ENCODE results near the gene EYS.

Gene EYS

GRCh38 chr6:64288351-64288750 lies 1418.7 kb downstream of the EYS start:
- no peaks in the 10 kb centered on the region for H3K27me3 Mint-ChIP-seq (ENCODE audit: low read depth, poor library complexity)
- H3K4me3 Mint-ChIP-seq: no peak overlapping the region
- TF ChIP-seq CTCF (IDR thresholded peaks at IDR 0.05): no peak
- no peaks in the 10 kb centered on the region for H3K36me3 Mint-ChIP-seq (ENCODE audit: low read depth)
- H3K4me1 Mint-ChIP-seq: no peaks in the 10 kb centered on the region
- H3K27ac Mint-ChIP-seq: no peak overlapping the region
- no peak for DNase-seq
- peaks cover 5% of the 10 kb centered on the region for H3K9me3 Mint-ChIP-seq

- Mint-ChIP-seq H3K36me3 (ENCODE audit: low read depth) (no peaks in the 10 kb centered on the region), H3K4me1 (no peaks in the 10 kb centered on the region), H3K27ac (no peak overlapping the region), H3K4me3 (no peak overlapping the region), H3K9me3 (peaks cover 5% of the 10 kb centered on the region), H3K27me3 (ENCODE audit: low read depth, poor library complexity) (no peaks in the 10 kb centered on the region)
- TF ChIP-seq CTCF (IDR thresholded peaks at IDR 0.05): no peak
- DNase-seq: no peak
These were observed 1425.9 kb downstream of the EYS start for GRCh38 chr6:64281167-64281566.

GRCh38 chr6:64280569-64280968 lies 1426.5 kb downstream of the EYS start:
- peak; percentile 25 for DNase-seq
- Mint-ChIP-seq H3K27ac (no peak overlapping the region), H3K4me1 (no peaks in the 10 kb centered on the region), H3K36me3 (ENCODE audit: low read depth) (no peaks in the 10 kb centered on the region), H3K4me3 (no peak overlapping the region), H3K9me3 (peaks cover 5% of the 10 kb centered on the region), H3K27me3 (ENCODE audit: low read depth, poor library complexity) (no peaks in the 10 kb centered on the region)
- TF ChIP-seq CTCF (IDR thresholded peaks at IDR 0.05): peak; percentile 41

GRCh38 chr6:64270083-64270482 lies 1436.9 kb downstream of the EYS start:
- no peaks in the 10 kb centered on the region for H3K27me3 Mint-ChIP-seq (ENCODE audit: low read depth, poor library complexity)
- no peak for DNase-seq
- H3K27ac Mint-ChIP-seq: no peak overlapping the region
- H3K4me3 Mint-ChIP-seq: no peak overlapping the region
- peaks cover 10% of the 10 kb centered on the region for H3K4me1 Mint-ChIP-seq
- H3K36me3 Mint-ChIP-seq (ENCODE audit: low read depth): no peaks in the 10 kb centered on the region
- H3K9me3 Mint-ChIP-seq: no peaks in the 10 kb centered on the region
- no peak for TF ChIP-seq CTCF (IDR thresholded peaks at IDR 0.05)

- Mint-ChIP-seq H3K9me3 (no peaks in the 10 kb centered on the region), H3K36me3 (ENCODE audit: low read depth) (no peaks in the 10 kb centered on the region), H3K4me1 (peaks cover 10% of the 10 kb centered on the region), H3K4me3 (no peak overlapping the region), H3K27me3 (ENCODE audit: low read depth, poor library complexity) (no peaks in the 10 kb centered on the region), H3K27ac (no peak overlapping the region)
- TF ChIP-seq CTCF (IDR thresholded peaks at IDR 0.05): no peak
- DNase-seq: peak; percentile 3
These were observed 1440.6 kb downstream of the EYS start for GRCh38 chr6:64266351-64266821.

- Mint-ChIP-seq H3K9me3 (no peaks in the 10 kb centered on the region), H3K4me3 (no peak overlapping the region), H3K4me1 (peaks cover 10% of the 10 kb centered on the region), H3K27ac (no peak overlapping the region), H3K27me3 (ENCODE audit: low read depth, poor library complexity) (no peaks in the 10 kb centered on the region), H3K36me3 (ENCODE audit: low read depth) (no peaks in the 10 kb centered on the region)
- no peak for DNase-seq
- no peak for TF ChIP-seq CTCF (IDR thresholded peaks at IDR 0.05)
These were observed 1443.2 kb downstream of the EYS start for GRCh38 chr6:64263778-64264177.
